Activated gamma-delta T cell treated with Interleukin-2 at 50 U/mL for 16 hours (primary cell): Measurements from ENCODE around the gene DIS3L2.

Experiments used
- DNase-seq: peaks from one replicate; pipeline ENCODE4 v3.0.0-alpha.2; 2020

The DIS3L2 gene

DNA sequence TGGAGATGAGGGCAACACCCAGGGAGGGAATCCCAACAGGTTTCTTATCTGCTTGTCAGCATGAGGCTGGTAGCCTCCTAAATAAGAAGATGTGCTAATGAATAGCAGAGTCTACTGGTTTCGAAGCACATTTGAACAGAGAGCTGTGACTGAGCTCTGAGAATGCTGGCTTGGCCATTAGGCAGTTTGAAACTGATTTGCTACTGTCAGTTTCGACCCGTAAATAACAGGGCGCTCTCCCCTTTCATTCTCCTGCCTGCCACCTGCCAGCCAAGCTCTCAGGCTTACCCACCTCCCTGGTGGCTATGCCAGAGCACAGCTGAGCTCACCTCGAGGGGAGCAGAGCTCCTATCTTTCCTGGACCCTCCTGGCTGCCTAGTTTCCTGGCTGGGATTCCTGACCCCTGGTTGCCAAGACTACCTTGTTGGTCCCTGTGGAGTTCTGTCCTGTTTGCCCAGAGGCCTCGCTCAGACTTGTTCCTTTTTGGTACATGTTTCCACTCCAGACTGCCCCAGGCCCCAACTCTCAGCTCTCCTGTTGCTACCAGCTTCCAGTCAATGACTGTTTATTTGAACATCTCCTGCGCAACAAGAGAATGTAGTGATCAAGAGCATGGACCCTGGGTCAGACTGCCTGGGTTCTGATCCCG, 314.7 kb downstream of the DIS3L2 start:
- no peak for DNase-seq

DNA sequence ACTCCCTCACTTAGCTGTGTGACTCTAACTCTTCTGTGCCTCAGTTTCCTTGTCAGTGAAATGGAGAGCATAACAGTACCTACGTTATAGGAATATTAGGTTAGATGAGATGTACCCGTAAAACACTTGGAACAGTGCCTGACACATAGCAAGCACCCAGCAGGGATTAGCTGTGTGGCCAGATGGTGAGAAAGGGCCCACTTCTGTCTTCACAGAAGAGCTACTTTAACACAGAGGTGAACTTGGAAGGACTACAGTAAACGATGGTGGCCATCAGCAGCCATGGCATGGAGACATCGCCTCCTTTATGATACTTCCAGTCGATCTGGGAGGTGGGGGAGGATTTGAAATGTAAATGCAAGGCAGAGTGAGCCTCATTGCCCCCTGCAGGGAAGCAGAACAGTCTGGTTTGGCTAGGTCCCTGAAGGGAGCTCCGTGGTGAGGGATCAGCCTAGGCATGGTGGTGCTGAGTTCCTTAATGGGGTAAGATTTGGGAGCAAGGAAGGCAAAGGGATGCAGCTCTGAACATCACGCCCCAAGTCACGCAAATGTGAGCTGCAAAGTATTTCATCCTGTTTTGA, 315.3 kb downstream of the DIS3L2 start:
- no peak for DNase-seq

DNA sequence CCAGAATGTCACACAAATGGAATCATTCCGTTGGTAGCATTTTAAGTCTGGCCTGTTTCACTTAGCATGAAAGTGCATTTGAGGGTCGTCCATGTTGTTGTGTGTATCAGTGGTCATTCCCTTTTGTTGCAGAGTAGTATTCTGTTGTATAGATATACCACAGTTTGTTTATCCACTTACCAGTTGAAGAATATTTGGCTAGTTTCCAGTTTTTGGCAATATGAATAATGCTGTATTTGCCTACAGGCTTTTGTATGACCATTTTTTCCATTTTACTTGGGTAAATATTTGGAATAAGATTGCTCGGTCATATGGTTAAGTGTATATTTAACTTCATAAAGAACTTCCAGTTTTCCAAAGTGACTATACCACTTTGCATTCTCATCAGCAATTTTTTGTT, 317.0 kb downstream of the DIS3L2 start:
- no peak for DNase-seq

DNA sequence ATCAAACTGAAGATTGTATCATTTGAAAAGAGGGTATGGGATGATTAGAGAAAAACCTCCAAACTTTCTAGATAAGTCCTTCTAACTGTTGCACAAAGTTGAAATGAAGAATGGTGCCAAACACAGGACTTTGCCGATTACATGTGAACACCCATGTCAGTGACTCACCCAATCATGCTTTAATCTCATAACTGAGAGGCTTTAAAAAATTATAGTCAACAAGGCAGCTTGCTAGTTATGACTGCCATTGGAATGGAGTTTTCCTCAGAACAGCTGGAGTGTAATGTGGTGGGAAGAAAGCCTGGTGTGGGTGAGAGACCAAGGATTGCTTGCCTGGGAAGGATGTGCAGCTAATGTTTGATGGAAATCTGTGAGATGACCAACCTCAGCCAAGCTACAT, 318.8 kb downstream of the DIS3L2 start:
- DNase-seq = no peak

DNA sequence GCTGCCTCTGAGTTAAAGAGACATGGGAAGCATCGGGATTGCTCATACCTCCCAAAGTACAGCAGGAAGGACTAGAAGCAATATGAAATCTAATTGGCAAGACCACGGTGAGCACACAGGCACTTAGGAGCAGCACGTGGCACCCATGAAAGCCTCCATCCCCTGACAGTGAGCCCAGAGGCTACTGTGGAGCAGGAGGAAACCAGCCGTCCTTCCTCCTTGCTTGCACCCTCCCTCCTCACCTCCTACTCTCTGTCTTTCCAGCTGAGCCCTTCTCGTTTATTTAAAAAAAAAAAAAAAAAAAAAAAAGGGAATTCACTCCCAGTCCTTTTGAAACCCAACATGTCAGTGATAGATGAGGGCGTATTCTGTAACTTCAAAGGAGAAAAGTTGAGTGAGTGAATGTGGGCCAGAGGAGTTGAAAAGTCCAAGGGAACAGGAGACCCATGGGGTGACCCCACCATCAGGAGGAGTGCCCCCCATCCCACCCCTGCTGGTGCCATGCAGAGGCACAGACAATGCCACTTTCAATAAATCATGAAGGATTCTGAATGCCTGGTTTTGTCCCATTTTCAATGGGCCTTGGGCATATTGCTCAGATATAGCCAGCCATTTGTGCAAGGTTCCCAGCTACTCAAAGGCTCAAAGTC, 320.5 kb downstream of the DIS3L2 start:
- DNase-seq = no peak

DNA sequence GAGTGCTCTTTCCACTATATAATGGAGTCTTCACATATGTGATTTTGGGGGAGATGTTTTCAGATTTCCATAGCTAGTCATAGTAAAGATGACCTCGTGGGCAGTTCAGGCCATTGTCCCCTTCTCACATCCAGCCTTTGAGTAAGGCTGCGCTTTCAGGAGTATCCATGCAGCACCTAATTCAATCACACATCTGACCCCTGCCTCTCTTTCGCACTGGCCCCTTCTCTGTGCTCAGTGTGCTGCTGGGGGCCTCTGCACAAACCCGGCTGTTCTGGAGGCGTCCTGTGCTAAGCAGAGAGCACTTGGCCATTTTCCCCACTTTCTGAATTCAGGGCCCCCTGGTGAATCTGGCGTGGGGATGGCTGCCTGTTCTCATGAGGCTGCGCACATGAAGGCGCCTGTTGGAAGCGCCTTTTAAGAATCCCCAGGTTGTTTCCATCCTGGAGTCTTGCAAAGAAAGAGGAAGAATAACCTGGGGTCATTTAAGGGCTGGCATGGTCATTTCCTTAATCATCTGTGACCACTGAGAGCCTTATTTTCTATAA, 321.1 kb downstream of the DIS3L2 start:
- DNase-seq = no peak

DNA sequence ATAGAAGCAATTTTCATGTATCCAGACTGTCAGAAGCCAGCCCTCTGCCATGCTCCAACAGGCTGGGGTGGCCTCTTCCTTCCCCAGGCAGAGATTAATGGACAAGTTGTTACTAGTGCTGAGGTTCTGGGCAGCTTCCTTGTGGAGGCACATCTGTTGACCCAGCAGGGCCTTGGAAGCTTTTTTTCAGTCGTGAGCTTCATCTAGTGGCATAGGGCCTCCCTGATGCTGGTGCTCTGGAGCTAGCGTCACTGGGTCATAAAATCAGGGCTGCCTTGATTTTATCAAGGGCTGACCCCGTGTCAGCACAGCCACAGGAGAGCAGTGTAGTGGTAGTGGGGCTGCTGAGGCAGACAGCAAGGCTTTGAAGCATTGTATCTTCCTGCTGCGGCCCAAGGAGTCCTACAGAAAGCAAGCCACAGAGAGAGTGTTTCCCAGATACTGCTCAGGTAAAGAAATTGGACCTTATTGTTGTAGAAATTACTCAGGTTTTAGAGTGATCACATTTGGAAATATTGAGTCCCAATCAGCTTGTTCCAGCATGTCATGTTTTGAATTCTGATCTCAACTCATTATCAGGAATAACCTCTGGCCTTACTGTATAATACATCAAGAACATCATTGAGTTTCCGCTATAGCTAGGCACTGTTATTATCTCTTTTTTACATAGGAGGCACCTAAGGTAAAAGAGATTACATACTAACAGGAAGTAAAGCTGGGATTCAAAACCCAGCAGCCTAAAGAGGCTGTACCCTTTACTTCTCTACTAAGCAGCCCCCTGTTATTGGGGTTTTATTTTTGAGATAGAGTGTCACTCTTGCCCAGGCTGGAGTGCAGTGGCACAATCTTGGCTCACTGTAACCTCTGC, 324.7 kb downstream of the DIS3L2 start:
- no peak for DNase-seq

DNA sequence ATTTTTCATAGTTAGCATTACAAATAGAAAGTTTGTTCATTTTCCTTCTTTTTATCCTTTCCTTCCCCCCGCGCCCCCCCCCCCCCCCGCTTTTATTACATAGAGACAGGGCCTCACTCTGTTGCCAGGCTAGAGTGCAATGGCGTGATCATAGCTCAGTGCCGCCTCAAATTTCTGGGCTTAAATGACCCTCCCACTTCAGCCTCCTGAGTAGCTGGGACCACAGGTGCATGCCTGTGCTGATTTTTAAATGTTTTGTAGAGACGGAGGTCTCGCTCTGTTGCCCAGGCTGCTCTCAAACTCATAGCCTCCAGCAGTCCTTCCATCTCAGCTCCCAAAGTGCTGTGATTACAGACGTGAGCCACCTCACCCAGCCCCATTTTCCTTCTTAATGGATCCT, 325.8 kb downstream of the DIS3L2 start:
- DNase-seq = no peak

DNA sequence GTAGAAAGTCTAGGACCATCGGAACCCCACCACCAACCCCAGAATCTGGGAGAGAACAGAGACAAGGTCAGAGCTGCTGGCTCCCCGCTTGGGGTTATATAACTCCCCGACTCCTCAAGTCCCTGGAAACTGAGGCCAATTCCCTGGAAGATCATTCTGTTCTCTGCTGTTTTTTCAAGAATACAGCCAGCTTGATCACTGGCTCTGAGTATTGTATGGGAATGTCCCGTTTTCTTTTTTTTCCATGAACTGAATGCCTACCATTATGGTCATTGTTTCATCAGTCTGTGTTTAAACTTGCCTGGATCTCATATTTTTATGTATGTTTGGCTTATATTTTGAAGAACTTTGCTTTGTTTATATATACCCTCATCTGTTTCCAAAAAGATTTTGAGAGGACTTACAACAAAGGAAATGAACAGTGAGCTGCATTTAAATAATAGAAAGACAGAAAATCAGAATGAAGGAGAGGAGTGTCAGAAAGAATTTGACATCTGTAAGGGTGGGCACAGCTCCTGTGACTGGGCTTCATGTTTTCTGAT, 327.0 kb downstream of the DIS3L2 start:
- DNase-seq = no peak

DNA sequence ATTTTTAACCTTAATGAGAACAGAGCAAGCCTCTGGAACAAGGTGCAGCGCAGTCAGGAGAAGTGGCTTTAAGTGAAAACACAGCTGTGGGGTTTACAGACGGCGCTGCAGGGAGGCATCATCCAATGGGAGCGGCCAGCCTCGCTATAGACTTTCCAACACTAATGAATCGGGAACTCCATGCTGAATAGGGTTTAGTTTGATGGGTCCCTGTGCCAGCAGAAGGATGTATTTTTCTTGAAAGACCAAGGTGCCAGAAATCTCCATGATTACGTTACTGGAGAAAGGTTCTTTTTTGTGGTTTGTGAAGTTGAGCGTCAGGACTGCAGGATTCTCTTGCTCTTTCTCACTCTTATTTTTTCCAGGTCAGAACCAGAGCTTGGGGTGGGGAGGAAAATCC, 329.2 kb downstream of the DIS3L2 start:
- DNase-seq = no peak

DNA sequence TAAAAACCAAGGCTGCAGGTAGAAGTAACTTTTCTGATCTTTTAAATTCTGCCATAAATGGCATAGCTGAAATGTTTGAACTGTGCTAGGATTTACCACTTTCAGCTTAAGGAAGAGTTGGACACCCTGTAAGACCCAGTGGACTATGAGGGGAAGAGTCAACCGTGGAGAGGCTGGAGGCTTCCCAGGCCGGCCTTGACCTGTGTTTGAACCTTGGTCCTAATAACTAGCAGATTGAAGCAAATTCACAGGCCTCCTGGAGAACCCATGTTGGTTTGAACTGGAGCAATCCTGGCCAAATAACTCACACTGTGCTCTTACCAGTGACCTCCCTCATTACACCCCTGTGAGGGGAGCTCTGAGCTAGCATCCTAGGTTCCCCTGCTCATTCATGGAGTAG, 329.8 kb downstream of the DIS3L2 start:
- no peak for DNase-seq

DNA sequence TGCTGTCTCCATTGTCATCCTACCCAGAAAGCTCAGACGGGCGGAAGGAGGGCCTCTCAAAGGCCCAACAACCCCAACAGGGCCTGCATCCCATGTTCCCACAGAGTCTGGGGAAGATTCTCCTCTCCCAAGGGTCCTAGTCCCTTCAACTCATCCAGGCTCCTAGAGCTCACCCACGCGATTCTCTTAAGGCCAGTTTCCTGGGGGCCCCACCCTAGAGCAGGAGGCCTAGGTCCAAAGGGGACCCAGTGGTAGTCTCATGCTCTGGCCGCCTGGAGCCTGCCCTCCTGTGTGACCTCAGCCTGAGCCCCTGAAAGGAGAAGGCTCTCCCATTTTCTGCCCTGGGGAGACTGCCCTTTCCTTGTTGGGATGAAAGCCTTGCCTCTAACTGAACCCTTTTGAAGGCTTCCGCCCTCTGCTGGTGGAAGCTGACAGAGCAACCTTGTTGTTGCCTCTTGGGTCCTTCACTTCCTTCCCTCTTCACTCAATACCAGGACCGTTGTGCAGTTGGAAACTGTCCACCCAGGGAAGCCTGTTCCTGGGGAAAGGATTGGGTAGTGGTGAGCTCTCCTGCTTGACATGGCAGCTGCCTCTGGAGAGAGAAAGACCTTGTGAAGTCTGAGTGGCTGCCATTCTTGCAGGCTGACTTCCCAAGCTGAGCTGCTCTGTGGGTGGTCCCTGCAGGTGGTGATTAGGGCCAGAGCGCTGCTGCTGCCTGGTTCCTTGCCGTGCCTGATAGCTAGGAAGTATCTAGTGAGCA, 331.1 kb downstream of the DIS3L2 start:
- DNase-seq = peak; percentile 40

DNA sequence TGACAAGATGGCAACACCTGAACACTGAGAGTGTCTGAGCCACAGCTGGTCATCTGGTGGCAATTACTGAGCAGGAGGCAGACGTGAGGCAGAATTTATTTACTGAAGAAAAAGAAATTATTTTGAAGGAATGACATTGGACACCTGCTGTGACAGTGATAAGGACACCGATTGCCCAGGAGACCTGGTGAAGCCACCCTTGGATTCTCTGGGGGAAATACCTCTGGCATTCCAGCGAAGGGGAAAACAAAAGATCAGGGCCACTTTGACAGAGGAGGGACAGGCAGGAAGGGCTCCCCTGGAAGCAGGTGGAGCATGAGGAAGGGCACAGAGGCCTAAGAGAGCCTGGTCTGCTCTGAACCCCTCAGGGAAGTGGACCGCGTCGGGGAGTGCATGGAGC, 331.7 kb downstream of the DIS3L2 start:
- DNase-seq = no peak

DNA sequence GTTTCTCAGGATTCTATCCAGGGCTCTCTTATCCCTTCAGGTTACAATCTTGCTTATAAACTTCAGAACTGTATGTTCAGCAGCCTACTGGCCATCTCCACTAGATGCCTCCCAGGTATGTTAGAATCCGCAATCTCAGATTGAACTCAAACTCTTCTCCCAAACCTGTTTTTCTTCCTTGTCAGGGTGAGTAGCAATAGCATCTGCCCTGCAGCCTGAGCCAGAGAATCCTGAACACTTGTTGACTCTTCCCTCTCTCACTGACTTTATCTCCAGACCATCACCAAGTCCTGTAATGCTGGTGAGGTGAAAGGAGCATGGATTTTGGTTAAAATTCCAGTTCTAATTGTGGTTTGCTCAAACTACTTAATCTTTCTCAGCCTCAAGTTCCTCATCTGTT, 334.5 kb downstream of the DIS3L2 start:
- no peak for DNase-seq

DNA sequence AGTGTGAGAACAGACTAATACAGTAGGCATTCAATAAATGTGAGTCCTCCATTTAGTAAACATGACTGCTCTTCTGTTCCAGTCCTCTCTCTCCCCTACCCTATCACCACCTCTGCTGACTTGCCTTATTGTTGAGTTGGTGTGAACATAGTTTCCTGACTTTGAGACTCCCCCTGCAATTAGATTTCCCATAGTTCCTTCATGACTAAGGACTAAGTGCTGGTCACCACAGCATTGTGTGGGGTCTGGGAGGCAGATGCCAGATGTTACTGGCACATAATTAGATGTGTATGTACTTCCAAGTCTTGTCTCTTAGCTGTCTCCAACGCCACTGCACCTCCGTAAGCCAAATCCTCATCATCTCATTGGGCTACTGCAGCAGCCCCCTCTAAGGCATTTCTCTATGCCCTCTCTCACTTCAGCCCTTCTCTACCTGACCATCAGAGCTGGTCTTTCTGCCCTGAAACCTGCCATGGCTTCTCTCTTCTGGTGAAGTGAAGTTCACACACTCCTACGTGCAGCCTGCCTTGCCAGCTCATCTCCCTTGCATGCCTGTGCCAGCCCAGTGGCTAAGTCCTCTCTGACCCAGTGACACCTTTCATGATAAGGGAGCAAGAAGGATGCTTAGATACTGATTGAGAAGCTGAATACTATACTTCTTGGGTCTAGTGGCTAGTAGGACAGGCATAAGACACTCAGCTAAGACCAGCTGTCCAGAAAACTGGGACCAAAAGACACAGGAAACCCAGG, 335.4 kb downstream of the DIS3L2 start:
- DNase-seq = no peak

DNA sequence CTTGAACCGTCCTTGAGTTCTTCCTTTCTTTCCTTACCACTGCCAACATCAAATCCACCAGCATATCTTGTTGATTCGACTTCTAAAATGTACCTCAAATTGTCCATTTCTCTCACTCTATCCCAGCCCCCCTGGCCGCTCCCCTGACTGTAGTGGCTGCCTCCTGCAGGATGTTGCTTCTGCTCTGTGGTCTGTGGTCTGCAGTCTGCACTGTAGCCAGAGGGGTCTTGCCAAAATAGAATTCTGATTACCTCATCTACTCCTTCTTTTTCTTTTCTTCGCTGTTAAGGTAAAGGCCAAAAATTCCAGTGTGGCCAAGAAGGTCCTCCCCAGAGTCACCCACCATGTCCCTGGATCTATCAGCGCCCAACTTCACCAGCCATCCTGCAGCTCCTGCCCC, 337.6 kb downstream of the DIS3L2 start:
- DNase-seq = no peak

DNA sequence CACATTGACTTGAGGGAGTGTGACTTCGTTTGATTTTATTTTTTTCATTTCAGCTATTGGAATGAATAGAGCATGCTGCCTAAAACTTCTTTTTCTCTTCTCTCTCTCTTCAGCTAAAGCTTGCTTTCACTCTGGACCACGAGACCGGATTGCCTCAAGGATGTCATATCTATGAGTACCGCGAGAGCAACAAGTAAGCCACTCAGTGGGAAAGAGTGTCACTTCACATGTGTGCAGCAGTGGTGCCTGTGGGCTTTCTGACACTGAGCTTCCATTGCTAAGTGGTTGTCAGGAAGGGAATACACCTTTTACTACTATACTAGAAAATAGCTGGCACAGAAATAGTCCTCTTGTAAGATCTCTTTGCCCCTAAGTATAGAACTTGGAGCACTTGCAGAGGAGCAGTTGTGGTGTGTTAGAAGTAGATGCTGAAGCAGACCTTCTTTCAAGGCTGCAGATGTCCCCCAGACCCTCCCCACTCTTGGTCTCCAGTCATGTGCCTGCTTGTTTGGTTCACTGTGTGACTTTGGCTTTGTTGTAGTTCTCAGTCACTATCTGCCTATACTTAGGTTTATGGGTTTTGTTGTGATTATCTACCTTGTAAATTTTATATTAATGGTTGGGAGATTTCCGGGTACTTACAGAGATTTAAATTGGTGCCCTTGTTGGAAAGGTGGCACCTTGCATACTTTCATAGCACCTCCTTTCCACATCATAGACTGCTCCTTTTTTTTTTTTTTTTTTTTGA, 338.6 kb downstream of the DIS3L2 start:
- no peak for DNase-seq

DNA sequence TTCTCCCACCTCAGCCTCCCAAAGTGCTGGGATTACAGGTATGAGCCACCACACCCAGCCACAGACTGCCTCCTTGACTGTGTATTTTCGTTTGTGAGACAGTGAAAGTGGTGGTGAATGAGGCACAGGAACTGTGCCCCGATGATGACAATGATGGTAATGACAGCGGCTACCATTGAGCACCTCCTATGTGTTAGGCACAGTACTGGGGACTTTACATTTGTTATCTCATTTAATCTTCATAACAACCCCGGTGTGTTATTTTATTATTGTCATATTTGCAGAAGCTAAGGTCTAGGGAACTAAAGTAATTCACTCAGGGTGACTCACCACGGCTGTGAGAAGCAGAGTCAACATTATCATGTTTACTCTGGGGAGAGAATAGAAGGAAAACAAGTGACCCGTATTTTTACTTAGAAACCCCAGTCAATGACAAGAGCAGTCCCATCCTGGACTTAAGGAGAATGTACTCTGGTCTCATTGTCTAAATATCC, 339.4 kb downstream of the DIS3L2 start:
- no peak for DNase-seq

DNA sequence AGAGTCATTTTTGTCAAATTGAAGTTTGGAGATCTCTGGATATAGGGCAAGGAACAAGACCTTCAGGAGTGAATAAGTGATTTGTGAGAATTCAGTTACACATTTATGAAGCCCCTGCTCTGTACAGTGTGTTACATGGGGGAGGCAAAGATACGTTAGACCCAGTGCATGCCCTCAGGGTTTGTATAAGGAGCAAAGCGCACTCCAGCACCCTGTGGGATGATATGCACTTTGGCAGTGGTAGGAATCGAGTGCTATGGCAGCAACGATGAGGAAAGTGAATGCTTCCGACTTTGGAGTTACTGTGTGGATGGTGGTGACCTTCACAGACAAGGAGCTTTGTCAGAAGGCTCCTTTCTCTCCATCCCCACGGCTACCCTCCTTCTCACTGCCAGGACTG, 342.7 kb downstream of the DIS3L2 start:
- DNase-seq = no peak

DNA sequence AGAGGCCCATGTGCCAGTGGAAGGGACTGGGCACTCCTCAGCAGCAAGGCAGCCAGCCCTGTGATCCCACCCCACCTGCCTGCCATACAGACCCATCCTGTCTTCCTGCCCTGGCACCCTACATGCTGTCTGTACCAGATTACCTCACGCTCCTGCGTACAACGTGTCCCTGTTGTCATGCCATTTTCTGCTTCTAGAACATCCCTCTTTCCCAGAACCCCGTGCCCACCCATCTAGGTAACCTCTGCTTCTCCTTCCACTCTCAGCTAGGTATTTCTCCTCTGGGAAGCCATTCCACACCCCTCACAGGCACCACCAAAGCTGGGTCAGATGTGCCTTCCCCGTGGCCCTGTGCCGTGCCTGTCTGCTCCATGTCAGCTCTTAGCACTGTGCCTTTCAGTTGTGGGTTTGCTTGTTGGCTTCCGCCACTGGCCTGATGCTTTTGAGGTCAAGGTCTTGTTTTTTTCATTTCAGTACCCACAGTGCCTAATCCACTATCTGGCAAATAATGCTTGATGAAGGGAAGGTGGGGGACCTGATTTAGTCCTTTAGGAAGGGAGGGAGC, 345.3 kb downstream of the DIS3L2 start:
- no peak for DNase-seq
